Esophagus muscularis mucosa (tissue), 4 donors: ENCODE data around the gene ZNF438. TPM values are rescaled to one million over a fixed set of nuclear protein-coding genes. Genes with fewer than 3 reads are reported as not detected.

Experiments used
- DNase-seq: peaks from one replicate; pipeline ENCODE4 v3.0.0-alpha.2; 2017; ENCODE audit errors: extremely low spot score
- H3K27ac ChIP-seq, 4 donors: fragments of 200-600 bp; sonication (generic); replicated peaks in 1 of 4; 1 replicate in 3 of 4; 2 replicates in 1 of 4; pipeline ENCODE4 v1.5.1; 2016 to 2019; ENCODE audit warnings: mild to moderate bottlenecking in 1 of 4
- H3K27me3 ChIP-seq, 4 donors: fragments of 200-600 bp; sonication (generic); one replicate each; pipeline versions ENCODE4 v1.5.1 to v1.6.0; 2016 to 2019
- H3K36me3 ChIP-seq, 4 donors: fragments of 200-600 bp; sonication (generic); one replicate each; pipeline ENCODE4 v1.5.1; 2016 to 2019
- H3K4me1 ChIP-seq, 4 donors: fragments of 200-600 bp; sonication (generic); one replicate each; pipeline ENCODE4 v1.5.1; 2016 to 2019
- H3K4me3 ChIP-seq, 4 donors: fragments of 200-600 bp; sonication (generic); 1 replicate in 2 of 4; 2 replicates in 2 of 4; pipeline ENCODE4 v1.5.1; 2016 to 2019; ENCODE audit warnings: mild to moderate bottlenecking in 4 of 4, moderate library complexity in 1 of 4
- H3K9me3 ChIP-seq, 4 donors: fragments of 200-600 bp; sonication (generic); 1 replicate in 3 of 4; 2 replicates in 1 of 4; pipeline ENCODE4 v1.5.1; 2016 to 2019
- EP300 ChIP-seq: sonication (generic); formaldehyde crosslinking; IDR thresholded peaks from one replicate; pipeline ENCODE4 v1.6.1; 2017; ENCODE audit warnings: antibody characterized with exemption
- POLR2A ChIP-seq: fragments of 450-650 bp; IDR thresholded peaks from one replicate; pipeline ENCODE4 v1.6.1; 2017; ENCODE audit warnings: antibody characterized with exemption, moderate library complexity, mild to moderate bottlenecking, low read depth
- POLR2AphosphoS5 ChIP-seq, 2 donors: sonication (generic); formaldehyde crosslinking; IDR thresholded peaks; one replicate each; pipeline ENCODE4 v1.6.1; 2017; ENCODE audit warnings: antibody characterized with exemption in 2 of 2
- WGBS: methylation state at CpG from one replicate; pipeline ENCODE4 v1.1.5; 2018; 5-methylcytosine and 5-hydroxymethylcytosine counted together
- intact Hi-C: fragments of 100-400 bp; cut with DNase I; formaldehyde crosslinking; loops from one replicate; pipeline ENCODE4 v1.15.1; 2023
- total RNA-seq, 4 donors: library from RNA; depleted of rRNA; stranded (reverse); fragments of >200 nt; gene quantifications; one replicate each; pipeline versions ENCODE4 v1.1.0 to v1.2.1, GENCODE V29; 2016
- TF ChIP-seq, protein P1 (sequence below), 3 experiments: fragments of 200-600 bp in 2 of 3; fragments of 450-650 bp in 1 of 3; sonication (generic) in 2 of 3; IDR thresholded peaks; one replicate each; pipeline ENCODE4 v1.5.1; 2017 to 2019; ENCODE audit warnings: antibody characterized with exemption in 3 of 3, mild to moderate bottlenecking in 2 of 3, moderate library complexity in 1 of 3

ZNF438 gene
- total RNA-seq, 4 donors from 2014 or later: 11.0 to 11.6 (median 11.3) TPM

DNA sequence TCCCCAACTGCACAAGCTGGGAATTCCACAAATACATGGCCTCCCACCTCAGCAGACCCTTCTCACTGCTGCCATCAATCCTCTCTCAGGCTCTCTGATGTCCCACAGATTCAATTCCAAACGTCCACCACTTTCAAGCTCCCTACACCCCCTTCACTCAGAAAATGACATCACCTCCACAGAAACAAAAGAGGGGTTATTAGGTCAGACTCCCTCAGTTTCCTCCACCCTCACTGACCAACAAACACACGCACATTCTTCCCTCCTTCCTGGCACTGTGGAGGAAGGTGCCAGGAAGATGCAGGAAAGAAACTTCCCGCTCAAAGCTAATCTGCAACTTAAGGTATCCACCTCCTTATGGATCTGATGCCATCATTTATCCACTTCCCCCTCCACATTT is 18.3 kb downstream of the ZNF438 start:
- no peaks in the 10 kb centered on the region for H3K36me3 ChIP-seq
- WGBS: 90% methylated on average over 3 of the region's 3 CpGs
- H3K27me3 ChIP-seq: no peaks in the 10 kb centered on the region
- no peaks in the 10 kb centered on the region for H3K9me3 ChIP-seq
- TF ChIP-seq POLR2A (no peak), EP300 (no peak), POLR2AphosphoS5 (IDR thresholded peaks at IDR 0.05) (no peak)
- TF ChIP-seq, protein P1, sequence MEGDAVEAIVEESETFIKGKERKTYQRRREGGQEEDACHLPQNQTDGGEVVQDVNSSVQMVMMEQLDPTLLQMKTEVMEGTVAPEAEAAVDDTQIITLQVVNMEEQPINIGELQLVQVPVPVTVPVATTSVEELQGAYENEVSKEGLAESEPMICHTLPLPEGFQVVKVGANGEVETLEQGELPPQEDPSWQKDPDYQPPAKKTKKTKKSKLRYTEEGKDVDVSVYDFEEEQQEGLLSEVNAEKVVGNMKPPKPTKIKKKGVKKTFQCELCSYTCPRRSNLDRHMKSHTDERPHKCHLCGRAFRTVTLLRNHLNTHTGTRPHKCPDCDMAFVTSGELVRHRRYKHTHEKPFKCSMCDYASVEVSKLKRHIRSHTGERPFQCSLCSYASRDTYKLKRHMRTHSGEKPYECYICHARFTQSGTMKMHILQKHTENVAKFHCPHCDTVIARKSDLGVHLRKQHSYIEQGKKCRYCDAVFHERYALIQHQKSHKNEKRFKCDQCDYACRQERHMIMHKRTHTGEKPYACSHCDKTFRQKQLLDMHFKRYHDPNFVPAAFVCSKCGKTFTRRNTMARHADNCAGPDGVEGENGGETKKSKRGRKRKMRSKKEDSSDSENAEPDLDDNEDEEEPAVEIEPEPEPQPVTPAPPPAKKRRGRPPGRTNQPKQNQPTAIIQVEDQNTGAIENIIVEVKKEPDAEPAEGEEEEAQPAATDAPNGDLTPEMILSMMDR (IDR thresholded peaks at IDR 0.05): no peak
- H3K4me1 ChIP-seq: peaks cover 14 to 30% (median 25%) of the 10 kb centered on the region in 4 donors
- no peak overlapping the region for H3K27ac ChIP-seq
- no peak overlapping the region for H3K4me3 ChIP-seq
- intact Hi-C loops: no loop called here
- DNase-seq: no peak

DNA sequence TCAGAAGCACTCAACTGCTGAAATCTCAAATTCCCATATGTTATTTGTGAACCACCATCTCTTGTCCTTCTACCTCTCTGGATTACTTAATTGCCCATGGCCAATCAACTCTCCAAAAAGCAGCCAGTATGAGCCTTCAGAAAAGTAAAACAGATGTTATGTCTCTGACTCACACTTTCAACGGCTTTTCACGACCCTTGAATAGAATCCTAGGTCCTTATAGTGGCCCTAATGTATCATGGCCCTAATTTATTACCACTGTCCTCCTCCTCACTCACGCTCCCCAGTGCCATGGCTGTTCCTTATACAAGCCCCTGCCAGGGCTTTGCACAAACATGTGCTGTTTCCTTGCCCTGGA is 20.0 kb downstream of the ZNF438 start:
- intact Hi-C loops: no loop called here
- H3K27me3 ChIP-seq: no peaks in the 10 kb centered on the region
- DNase-seq: no peak
- H3K27ac ChIP-seq: peak overlapping the region in 1 of 4 donors; percentile 11
- TF ChIP-seq EP300 (no peak), POLR2AphosphoS5 (IDR thresholded peaks at IDR 0.05) (no peak), POLR2A (no peak)
- TF ChIP-seq, protein P1 (IDR thresholded peaks at IDR 0.05): no peak
- H3K9me3 ChIP-seq: no peaks in the 10 kb centered on the region
- no peaks in the 10 kb centered on the region for H3K36me3 ChIP-seq
- no peak overlapping the region for H3K4me3 ChIP-seq
- 60% methylated on average over 3 of the region's 3 CpGs for WGBS
- peaks cover 11 to 31% (median 19%) of the 10 kb centered on the region in 4 donors for H3K4me1 ChIP-seq

DNA sequence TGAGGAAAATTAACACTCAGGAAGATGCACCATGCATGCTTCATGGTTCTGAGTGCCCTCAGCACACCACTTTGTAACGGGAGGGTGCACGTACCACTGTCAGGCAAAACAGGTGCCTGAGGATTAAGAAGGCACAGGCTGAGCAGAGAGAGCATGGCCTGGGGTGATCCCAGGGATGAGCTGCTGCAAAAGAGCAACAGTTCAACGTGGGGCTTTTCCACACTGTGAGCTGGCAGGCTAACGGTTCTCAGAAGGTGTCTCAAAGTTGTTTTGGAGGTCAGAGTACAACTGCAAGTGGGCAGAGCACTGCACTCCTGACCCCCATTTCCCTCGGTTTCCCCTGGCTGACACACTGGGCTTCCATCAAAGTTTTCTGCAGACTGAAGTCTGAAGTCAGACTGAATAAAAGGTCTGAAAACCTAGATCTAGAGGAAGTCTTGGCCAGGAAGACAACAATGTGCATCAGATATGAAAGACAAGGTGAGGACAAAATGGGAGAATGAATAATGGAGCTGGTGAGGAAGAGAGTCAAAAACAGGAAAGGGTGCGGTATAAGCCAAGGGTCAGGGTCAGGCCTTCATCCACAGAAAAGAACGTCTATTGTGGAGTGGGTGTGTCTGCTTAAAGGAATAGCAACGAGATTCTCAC is 20.5 kb downstream of the ZNF438 start:
- WGBS: 72% methylated on average over 8 of the region's 8 CpGs
- H3K27ac ChIP-seq: peak overlapping the region in 1 of 4 donors; percentile 18

DNA sequence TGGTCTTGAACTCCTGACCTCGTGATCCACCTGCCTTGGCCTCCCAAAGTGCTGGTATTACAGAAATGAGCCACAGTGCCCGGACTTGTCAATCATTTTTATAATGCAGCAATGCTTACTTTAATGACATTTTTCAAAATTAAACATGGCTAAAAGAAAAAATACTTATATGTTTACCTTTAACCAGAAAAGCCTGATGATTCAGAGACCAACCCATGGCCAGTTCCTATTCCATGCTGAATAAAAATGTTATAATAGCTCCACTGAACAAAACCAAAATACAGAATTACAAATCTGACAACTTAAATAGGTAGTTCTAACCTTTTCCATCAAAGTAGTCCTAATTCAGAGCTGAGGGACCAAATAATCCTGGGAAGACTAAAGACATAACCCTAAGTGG is 21.6 kb downstream of the ZNF438 start:
- Histone ChIP-seq H3K9me3 (no peaks in the 10 kb centered on the region), H3K27me3 (no peaks in the 10 kb centered on the region), H3K27ac (no peak overlapping the region), H3K4me3 (no peak overlapping the region), H3K36me3 (no peaks in the 10 kb centered on the region), H3K4me1 (peaks cover 14 to 31% (median 19%) of the 10 kb centered on the region in 4 donors)
- 100% methylated on average over 2 of the region's 2 CpGs for WGBS
- TF ChIP-seq POLR2A (no peak), POLR2AphosphoS5 (IDR thresholded peaks at IDR 0.05) (no peak), EP300 (no peak)
- TF ChIP-seq, protein P1 (IDR thresholded peaks at IDR 0.05): no peak
- intact Hi-C loops: no loop called here
- no peak for DNase-seq

More for the DNA sequence above, 20.5 kb downstream of the ZNF438 start:
- Histone ChIP-seq H3K4me3 (no peak overlapping the region), H3K36me3 (no peaks in the 10 kb centered on the region), H3K9me3 (no peaks in the 10 kb centered on the region), H3K27me3 (no peaks in the 10 kb centered on the region), H3K4me1 (peaks cover 14 to 31% (median 19%) of the 10 kb centered on the region in 4 donors)
- TF ChIP-seq POLR2A (no peak), EP300 (no peak), POLR2AphosphoS5 (IDR thresholded peaks at IDR 0.05) (no peak)
- TF ChIP-seq, protein P1 (IDR thresholded peaks at IDR 0.05): no peak
- DNase-seq: no peak
- intact Hi-C loops: no loop called here

DNA sequence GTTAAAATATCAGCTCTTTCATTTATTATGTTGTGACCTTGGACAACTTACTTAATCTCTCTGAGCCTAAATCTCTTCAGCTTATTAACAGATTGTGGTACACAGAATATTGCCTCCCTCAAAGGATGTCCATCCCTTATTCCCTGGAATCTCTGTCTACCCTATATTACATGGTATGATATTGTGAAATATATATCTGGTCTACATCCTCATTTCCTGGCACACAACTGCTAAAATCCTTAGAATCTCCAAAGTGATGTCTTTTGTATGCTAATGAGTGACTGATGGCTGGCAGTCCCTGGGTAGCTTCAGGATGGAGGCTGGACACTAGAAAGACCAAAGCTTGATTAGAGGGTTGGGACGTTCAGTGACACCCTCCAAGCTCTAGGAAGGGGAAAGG is 25.8 kb downstream of the ZNF438 start:
- Histone ChIP-seq H3K4me3 (no peak overlapping the region), H3K36me3 (no peaks in the 10 kb centered on the region), H3K9me3 (no peaks in the 10 kb centered on the region), H3K27ac (no peak overlapping the region), H3K4me1 (peaks cover 4 to 19% (median 10%) of the 10 kb centered on the region in 4 donors), H3K27me3 (no peaks in the 10 kb centered on the region)
- WGBS: 100% methylated on average over 1 of the region's 1 CpG
- intact Hi-C loops: no loop called here
- TF ChIP-seq POLR2AphosphoS5 (IDR thresholded peaks at IDR 0.05): no peak
- no peak for TF ChIP-seq POLR2A
- TF ChIP-seq, protein P1 (IDR thresholded peaks at IDR 0.05): no peak
- TF ChIP-seq EP300: no peak
- DNase-seq: no peak
